Measurements from ENCODE around the gene STMND1. TPM values are rescaled to one million over a fixed set of nuclear protein-coding genes. Genes with fewer than 3 reads are reported as not detected.

STMND1 gene
- total and polyA plus RNA-seq, 4 donors: 0.05 TPM; not detected in 3

DNA sequence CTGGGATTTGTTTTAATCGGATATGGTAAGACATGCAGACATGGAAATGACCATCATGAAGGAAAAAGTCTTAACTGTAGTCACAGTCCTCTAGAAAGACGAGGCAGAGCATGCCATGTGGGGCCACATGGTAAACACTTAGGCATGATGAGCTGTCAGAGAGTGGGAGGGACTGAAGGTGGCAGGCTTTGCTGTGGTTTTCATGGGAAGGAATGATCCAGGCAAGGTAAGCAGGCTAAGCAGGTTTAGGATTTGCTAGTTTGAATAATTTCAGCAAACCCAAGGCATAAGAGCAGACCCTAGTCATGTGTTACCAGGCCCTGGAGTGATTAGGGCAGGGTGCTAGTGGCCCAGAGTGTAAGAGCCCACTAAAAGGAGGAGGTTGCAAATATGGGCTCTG, 47.2 kb upstream of the STMND1 start:
- no peaks in the 10 kb centered on the region for H3K27me3 ChIP-seq (ENCODE audit: control insufficient read depth in 4 of 4, insufficient read depth in 4 of 4, low read length in 3 of 4)
- no peak for DNase-seq (ENCODE audit: low spot score)
- no peaks in the 10 kb centered on the region for H3K4me1 ChIP-seq (ENCODE audit: control insufficient read depth in 4 of 4, insufficient read depth in 4 of 4, low read length in 3 of 4)
- H3K4me3 ChIP-seq (ENCODE audit: low read depth in 1 of 3, low read length in 3 of 3): no peak overlapping the region
- 91% methylated on average over 2 of the region's 2 CpGs for WGBS
- H3K9me3 ChIP-seq (ENCODE audit: control insufficient read depth in 4 of 4, low read length in 3 of 4): no peaks in the 10 kb centered on the region
- no peaks in the 10 kb centered on the region for H3K36me3 ChIP-seq (ENCODE audit: control insufficient read depth in 4 of 4, insufficient read depth in 3 of 4, low read depth in 1 of 4, low read length in 3 of 4)
- H3K27ac ChIP-seq (ENCODE audit: low read depth in 1 of 2, low read length in 2 of 2): no peak overlapping the region
- no peak for TF ChIP-seq GABPA (IDR thresholded peaks at IDR 0.05 in 1 of 2, conservative IDR thresholded peaks at IDR 0.05 in 1 of 2)
- TF ChIP-seq HNF4G (IDR thresholded peaks at IDR 0.05): no peak
- TF ChIP-seq, protein P1, sequence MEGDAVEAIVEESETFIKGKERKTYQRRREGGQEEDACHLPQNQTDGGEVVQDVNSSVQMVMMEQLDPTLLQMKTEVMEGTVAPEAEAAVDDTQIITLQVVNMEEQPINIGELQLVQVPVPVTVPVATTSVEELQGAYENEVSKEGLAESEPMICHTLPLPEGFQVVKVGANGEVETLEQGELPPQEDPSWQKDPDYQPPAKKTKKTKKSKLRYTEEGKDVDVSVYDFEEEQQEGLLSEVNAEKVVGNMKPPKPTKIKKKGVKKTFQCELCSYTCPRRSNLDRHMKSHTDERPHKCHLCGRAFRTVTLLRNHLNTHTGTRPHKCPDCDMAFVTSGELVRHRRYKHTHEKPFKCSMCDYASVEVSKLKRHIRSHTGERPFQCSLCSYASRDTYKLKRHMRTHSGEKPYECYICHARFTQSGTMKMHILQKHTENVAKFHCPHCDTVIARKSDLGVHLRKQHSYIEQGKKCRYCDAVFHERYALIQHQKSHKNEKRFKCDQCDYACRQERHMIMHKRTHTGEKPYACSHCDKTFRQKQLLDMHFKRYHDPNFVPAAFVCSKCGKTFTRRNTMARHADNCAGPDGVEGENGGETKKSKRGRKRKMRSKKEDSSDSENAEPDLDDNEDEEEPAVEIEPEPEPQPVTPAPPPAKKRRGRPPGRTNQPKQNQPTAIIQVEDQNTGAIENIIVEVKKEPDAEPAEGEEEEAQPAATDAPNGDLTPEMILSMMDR (IDR thresholded peaks at IDR 0.05; ENCODE audit: low read depth, low read length, missing input control): no peak
- no peak for TF ChIP-seq FOXA1 (IDR thresholded peaks at IDR 0.05)
- TF ChIP-seq, protein P2, sequence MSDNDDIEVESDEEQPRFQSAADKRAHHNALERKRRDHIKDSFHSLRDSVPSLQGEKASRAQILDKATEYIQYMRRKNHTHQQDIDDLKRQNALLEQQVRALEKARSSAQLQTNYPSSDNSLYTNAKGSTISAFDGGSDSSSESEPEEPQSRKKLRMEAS (IDR thresholded peaks at IDR 0.05): no peak
- TF ChIP-seq TAF1 (conservative IDR thresholded peaks at IDR 0.05): no peak
- no peak for TF ChIP-seq FOXA2 (IDR thresholded peaks at IDR 0.05)
- TF ChIP-seq EGR1 (IDR thresholded peaks at IDR 0.05; ENCODE audit: low read depth in 2 of 2): no peak
- no peak for TF ChIP-seq JUND (IDR thresholded peaks at IDR 0.05)
- TF ChIP-seq, protein P3, sequence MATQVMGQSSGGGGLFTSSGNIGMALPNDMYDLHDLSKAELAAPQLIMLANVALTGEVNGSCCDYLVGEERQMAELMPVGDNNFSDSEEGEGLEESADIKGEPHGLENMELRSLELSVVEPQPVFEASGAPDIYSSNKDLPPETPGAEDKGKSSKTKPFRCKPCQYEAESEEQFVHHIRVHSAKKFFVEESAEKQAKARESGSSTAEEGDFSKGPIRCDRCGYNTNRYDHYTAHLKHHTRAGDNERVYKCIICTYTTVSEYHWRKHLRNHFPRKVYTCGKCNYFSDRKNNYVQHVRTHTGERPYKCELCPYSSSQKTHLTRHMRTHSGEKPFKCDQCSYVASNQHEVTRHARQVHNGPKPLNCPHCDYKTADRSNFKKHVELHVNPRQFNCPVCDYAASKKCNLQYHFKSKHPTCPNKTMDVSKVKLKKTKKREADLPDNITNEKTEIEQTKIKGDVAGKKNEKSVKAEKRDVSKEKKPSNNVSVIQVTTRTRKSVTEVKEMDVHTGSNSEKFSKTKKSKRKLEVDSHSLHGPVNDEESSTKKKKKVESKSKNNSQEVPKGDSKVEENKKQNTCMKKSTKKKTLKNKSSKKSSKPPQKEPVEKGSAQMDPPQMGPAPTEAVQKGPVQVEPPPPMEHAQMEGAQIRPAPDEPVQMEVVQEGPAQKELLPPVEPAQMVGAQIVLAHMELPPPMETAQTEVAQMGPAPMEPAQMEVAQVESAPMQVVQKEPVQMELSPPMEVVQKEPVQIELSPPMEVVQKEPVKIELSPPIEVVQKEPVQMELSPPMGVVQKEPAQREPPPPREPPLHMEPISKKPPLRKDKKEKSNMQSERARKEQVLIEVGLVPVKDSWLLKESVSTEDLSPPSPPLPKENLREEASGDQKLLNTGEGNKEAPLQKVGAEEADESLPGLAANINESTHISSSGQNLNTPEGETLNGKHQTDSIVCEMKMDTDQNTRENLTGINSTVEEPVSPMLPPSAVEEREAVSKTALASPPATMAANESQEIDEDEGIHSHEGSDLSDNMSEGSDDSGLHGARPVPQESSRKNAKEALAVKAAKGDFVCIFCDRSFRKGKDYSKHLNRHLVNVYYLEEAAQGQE (IDR thresholded peaks at IDR 0.05): no peak
- TF ChIP-seq HNF4A (conservative IDR thresholded peaks at IDR 0.05): no peak
- TF ChIP-seq, protein P4, sequence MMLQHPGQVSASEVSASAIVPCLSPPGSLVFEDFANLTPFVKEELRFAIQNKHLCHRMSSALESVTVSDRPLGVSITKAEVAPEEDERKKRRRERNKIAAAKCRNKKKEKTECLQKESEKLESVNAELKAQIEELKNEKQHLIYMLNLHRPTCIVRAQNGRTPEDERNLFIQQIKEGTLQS (IDR thresholded peaks at IDR 0.05): no peak
- no peak for TF ChIP-seq YY1 (IDR thresholded peaks at IDR 0.05)
- TF ChIP-seq RXRA (IDR thresholded peaks at IDR 0.05): no peak
- no peak for TF ChIP-seq RAD21 (IDR thresholded peaks at IDR 0.05)
- no peak overlapping the region for H3K9ac ChIP-seq (ENCODE audit: low read depth in 1 of 2, low read length in 2 of 2)

DNA sequence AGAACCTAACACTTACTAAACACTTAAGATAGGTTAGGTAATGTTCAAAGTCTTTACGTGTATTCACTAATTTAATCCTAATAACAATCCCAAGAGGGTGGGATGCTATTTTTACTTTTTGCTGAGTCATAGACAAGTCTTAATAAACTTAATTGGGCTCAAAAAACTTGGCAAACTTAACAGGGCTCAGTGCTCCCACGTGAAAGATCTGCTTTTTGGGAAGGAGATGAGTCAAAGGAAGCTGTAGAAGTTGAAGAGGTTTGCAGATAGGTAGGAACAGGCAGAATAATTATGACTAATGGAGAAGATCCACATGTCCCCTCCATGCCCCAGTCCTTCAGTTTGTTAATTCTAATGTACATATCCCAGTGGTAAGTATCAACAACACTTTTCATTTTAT, 44.5 kb upstream of the STMND1 start:
- no peaks in the 10 kb centered on the region for H3K4me1 ChIP-seq (ENCODE audit: control insufficient read depth in 4 of 4, insufficient read depth in 4 of 4, low read length in 3 of 4)
- H3K27me3 ChIP-seq (ENCODE audit: control insufficient read depth in 4 of 4, insufficient read depth in 4 of 4, low read length in 3 of 4): no peaks in the 10 kb centered on the region
- no peak overlapping the region for H3K9ac ChIP-seq (ENCODE audit: low read depth in 1 of 2, low read length in 2 of 2)
- DNase-seq (ENCODE audit: low spot score): no peak
- H3K36me3 ChIP-seq (ENCODE audit: control insufficient read depth in 4 of 4, insufficient read depth in 3 of 4, low read depth in 1 of 4, low read length in 3 of 4): no peaks in the 10 kb centered on the region
- no peak overlapping the region for H3K27ac ChIP-seq (ENCODE audit: low read depth in 1 of 2, low read length in 2 of 2)
- H3K9me3 ChIP-seq (ENCODE audit: control insufficient read depth in 4 of 4, low read length in 3 of 4): no peaks in the 10 kb centered on the region
- WGBS: 78% methylated on average over 2 of the region's 2 CpGs
- no peak overlapping the region for H3K4me3 ChIP-seq (ENCODE audit: low read depth in 1 of 3, low read length in 3 of 3)
- TF ChIP-seq RXRA (IDR thresholded peaks at IDR 0.05) (no peak), FOXA2 (IDR thresholded peaks at IDR 0.05) (no peak), HNF4G (IDR thresholded peaks at IDR 0.05) (no peak), JUND (IDR thresholded peaks at IDR 0.05) (no peak), RAD21 (IDR thresholded peaks at IDR 0.05) (no peak), TAF1 (conservative IDR thresholded peaks at IDR 0.05) (no peak), HNF4A (conservative IDR thresholded peaks at IDR 0.05) (no peak), NR2F2 (IDR thresholded peaks at IDR 0.05) (no peak), EGR1 (IDR thresholded peaks at IDR 0.05; ENCODE audit: low read depth in 2 of 2) (no peak), SP1 (IDR thresholded peaks at IDR 0.05) (no peak), GABPA (IDR thresholded peaks at IDR 0.05 in 1 of 2, conservative IDR thresholded peaks at IDR 0.05 in 1 of 2) (no peak), FOXA1 (IDR thresholded peaks at IDR 0.05) (no peak)
- TF ChIP-seq, protein P2 (IDR thresholded peaks at IDR 0.05): no peak
- TF ChIP-seq, protein P1 (IDR thresholded peaks at IDR 0.05; ENCODE audit: low read depth, low read length, missing input control): no peak
- TF ChIP-seq, protein P4 (IDR thresholded peaks at IDR 0.05): no peak
- TF ChIP-seq, protein P3 (IDR thresholded peaks at IDR 0.05): no peak
